GM19455 (cell line): ENCODE data around the gene SUMO1.

Experiments
- ATAC-seq: cut with Tn5 transposase; IDR thresholded peaks from one replicate; pipeline ENCODE4 v1.9.1; 2021; ENCODE audit not compliant: unreplicated experiment

The SUMO1 gene

DNA sequence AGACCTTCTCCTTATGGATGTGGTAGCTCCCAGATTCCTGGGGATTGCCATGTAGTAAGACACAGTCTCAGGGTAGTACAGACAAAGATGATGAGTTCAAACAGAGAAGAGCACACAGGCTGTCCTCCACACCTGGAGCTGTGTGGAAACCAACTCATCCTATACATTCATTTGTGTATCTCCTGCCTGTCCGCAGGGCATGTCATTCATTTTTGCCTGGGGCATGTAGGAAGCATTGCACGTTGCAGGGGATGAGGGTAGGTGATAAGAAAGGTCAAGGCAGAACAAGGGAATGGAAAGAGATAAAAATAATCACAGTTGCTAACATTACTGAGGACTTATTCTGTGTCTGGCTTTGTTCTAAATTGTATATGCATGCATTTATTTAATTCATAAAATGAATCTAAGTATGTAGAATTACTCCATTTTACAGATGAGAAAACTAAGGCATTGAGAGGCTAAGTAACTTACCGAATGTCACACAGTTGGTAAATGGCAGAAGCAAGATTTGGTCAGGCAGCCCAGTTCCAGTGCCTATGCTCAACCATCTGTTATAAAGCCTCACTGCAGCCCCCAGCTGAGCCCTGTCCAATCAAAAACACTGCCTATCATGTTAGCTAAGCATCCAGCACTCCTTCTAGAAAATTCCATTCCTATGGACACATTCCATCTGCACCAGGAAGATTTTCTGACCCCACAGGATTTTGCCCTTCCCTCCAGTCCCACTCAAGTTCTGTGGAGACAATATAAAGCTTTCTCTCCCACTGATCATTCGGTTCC is 81.0 kb downstream of the SUMO1 start:
- ATAC-seq = no peak
